HG02973 (cell line): ENCODE data around the gene PCK1.

Experiments used
- ATAC-seq: cut with Tn5 transposase; IDR thresholded peaks from one replicate; pipeline ENCODE4 v1.9.1; 2021; ENCODE audit warnings: moderate library complexity; ENCODE audit not compliant: unreplicated experiment

PCK1 gene

DNA sequence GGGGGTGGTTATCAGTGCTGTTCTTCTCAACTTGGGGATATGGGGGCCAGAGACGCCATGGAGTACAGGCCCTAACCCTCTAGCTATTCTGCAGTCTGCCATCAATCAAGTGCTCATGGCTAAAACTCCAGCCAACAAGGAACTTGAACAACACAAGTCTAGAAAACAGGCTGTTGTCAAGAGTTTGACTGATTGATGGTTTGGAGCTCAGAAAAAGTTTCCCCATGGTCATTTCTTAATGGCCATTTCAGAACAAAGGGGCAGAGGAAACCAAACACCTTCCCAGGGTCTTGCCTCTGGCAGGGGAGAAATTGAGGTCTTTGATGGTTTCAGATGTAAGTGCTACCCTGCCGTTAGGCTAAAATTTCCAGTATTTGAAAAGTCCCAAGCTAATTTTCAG is 15.1 kb downstream of the PCK1 start:
- no peak for ATAC-seq

- no peak for ATAC-seq
These were observed 16.0 kb downstream of the PCK1 start for GRCh38 chr20:57576617-57577550.

- no peak for ATAC-seq
These were observed 17.0 kb downstream of the PCK1 start for GRCh38 chr20:57577679-57578475.

DNA sequence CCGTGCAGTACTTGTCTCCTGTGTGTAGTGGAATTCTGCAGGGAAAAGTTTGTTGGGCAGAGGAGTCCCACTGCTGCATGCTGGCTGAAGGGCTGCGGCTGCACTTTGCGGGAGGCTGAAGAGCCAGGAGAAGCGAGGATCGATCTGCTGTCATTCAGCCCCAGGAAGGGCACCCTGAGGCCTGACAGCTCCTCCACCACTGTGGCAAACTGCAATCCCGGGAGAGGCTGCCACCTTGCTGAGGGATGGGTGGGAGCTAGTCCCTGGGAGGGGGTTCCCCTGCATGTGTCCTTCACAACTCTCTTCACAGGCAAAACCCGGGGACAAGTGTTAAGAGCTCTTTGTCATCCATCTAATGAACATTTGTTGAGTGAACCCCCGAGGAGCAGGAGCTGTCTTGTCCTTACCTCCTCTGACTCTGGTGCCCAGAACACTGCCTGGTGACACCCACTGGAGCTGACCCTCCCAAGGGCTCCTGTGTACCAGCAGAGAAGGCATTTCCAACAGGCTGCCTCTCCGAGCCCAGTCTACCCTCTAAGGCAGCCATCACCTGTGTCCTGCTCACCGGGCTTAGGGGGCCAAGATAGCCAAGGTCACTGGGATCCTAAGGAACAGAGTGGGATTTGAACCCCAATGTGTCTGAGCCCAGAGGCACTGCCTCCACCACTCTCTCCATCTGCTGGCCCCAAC is 17.7 kb downstream of the PCK1 start:
- ATAC-seq: no peak

DNA sequence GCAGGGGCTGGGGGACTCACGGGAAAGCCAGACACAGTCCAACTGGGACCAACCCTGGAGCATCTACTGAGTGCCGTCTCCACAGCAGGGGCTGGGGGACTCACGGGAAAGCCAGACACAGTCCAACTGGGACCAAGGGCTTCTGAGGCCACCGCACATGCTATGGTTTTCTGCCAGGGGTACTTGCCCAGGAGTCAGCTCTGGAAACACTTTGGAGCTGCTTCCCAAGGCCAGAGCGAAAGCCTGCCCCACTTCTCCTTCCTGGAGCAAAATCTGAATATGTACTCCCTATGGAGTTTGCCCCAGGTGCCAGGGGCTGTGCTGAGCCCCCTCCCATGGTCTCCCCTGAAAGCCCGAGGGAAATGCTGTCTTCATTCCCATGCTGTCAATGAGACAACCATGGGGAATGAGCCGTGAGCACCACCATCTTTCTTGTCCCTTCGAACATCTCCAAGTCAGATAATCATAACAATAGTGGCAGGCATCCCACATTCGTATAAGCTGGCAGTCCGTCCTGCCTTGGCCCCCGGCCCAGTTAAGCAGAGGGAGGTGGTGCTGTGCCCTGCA is 18.5 kb downstream of the PCK1 start:
- no peak for ATAC-seq

DNA sequence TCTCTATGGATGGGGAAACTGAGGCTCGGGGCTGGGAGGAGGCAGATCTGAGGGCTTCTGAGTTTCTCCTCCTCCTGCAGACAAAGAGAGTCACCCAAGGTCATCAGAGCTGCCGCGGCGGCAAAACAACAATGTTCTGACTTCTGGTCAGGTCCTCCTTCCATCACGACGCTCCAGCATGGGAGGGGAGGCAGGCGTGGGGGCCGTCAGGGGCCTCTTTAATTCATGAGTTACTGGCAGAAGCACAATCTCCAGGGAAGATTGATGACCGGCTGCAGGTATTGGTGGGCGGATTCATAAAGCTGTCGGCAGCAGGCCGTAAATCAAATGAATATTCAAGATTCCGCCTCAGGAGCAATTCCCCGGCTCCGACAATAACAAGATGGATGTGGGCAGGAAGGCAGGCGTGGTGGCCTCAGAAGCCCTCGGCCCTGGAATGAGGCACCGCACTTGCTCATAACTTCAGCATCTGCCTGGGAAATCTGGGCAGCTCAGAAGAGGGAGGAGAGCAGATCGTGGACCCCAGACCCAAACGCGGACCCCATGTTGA is 19.1 kb downstream of the PCK1 start:
- no peak for ATAC-seq

GRCh38 chr20:57580478-57581201 is 19.7 kb downstream of the PCK1 start:
- ATAC-seq: no peak

DNA sequence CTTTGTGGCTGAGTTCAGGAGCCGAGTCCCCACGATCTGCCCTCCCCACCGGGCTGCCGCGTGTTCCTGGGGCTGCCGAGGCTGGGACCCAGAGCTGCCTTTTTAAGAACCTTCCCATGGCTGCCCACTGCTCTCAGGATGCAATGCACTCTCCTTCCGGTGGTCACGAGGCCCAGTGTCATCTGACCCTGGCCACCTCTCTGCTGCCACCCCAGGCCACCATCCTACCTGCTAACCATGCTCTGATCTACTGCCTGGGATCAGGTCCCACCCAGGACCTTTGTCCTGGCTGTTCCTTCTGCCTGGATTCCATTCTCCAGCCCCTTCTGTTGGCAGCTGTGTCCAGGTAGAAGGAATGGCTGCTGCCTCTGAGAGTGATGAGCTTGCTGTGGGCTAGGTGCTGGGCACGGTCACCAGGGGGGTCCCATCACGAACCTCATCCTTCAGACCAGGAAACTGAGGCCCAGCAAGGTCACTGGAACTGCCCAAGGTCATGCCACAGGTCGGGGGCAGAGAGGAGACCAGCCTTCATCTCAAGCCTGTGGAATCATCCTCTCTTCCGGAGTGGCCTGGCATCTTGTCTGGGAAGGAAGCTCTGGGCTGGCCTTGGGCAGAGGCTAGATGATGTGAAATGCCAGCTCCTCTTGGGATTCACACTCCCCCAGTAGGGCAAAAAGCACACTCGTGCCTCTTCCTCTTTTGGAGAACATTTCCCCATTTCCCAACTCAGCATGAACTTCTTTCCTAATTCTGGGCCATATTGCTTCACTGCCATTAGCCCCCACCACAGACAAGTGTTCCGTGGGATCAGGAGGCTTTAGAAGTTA is 20.5 kb downstream of the PCK1 start:
- ATAC-seq: no peak

DNA sequence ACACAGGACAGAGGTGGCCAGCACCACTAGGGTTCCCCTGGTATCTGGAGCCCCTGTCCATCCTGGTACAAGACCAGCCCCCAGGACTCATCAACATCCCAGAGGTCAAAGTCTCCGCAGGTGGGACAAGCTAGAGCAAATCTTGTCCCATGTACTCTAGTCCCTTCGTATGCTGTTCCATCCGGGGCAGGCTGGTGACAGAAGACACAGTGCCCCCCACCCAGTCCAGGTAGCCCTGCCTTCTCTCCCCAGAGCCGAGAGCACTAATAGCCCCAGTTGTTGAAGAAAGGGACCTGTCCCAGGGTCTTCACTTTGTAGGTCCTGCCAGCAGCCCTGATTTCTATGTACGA is 21.1 kb downstream of the PCK1 start:
- ATAC-seq: no peak

GRCh38 chr20:57582432-57583288 is 21.8 kb downstream of the PCK1 start:
- no peak for ATAC-seq

GRCh38 chr20:57583289-57584257 is 22.7 kb downstream of the PCK1 start:
- no peak for ATAC-seq

DNA sequence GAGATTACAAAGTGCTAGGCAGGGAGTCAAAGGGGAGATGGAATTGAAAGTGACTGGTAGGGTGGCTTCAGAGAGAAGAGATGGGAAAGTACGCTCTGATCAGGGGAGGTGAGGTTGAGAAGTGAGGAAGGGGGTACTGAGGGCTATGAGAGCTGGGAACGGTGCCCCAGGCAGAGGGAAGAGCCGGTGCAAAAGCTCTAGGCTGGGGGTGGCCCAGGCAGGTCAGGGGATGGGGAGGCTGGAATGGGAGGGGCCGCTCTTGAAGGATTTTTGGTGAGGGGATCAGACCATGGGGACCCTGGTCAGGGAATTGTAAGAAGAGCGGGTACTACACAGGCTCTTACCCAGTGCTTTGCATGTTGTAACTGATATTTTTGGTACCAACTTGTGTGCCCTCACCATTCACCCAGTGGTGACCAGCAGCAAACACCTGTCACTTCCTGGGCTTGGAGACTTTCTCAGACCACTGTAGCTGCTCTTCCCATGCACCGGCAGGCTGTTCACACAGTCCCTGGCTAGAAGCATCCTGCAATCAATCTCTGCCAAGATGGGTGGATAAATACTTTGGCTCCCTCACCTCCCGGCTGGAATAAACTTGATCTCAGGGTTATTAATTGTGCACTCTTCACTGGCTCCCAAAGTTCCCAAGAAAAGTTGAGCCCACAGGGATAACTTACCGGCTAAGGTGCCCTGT is 24.0 kb downstream of the PCK1 start:
- no peak for ATAC-seq

- ATAC-seq: no peak
These were observed 24.7 kb downstream of the PCK1 start for GRCh38 chr20:57585466-57586213.

DNA sequence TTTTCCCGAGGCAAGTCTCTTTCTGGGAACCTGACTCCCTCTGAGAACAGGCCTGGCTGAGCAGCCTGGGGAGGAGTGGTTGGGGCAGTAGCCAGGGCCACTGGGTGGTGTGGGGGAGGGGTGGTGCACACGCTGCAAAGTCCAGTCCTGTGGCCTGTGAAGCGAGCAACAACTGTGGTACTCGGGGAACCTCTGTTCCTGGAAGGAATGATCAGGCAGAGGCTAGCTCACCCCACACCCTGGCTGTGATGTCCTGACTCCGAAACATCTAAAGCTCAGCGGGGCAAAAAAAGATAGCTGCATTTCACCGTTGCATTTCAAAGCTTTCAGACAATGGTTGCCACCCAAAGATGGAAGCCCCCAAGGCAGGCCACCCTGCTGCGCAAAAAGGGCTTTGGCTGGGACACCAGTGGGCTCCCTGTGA is 25.5 kb downstream of the PCK1 start:
- ATAC-seq: no peak

GRCh38 chr20:57586943-57587277 is 26.0 kb downstream of the PCK1 start:
- ATAC-seq: no peak
